Endometrial microvascular endothelial cells (primary cell): ENCODE data around the gene KCNQ1. TPM values are rescaled to one million over a fixed set of nuclear protein-coding genes. Genes with fewer than 3 reads are reported as not detected.

ENCODE experiments used
- in situ Hi-C: cut with HindIII; loops from 2 replicates; pipeline ENCODE4 v1.10.0; 2017; ENCODE audit warnings: low sequenced_read_pairs, low pct_unique_long_range_greater_than_20kb; ENCODE audit errors: inconsistent ontology term
- total RNA-seq: library from RNA; depleted of rRNA; stranded (reverse); fragments of >200 nt; gene quantifications from one replicate; pipeline ENCODE4 v1.2.3, GENCODE V29; 2015; ENCODE audit errors: inconsistent ontology term

KCNQ1 gene
- total RNA-seq, 1 donor from 2014 or later: not detected

- in situ Hi-C loops: no loop called here
These were observed 301.8 kb downstream of the KCNQ1 start for GRCh38 chr11:2746401-2747247.

DNA sequence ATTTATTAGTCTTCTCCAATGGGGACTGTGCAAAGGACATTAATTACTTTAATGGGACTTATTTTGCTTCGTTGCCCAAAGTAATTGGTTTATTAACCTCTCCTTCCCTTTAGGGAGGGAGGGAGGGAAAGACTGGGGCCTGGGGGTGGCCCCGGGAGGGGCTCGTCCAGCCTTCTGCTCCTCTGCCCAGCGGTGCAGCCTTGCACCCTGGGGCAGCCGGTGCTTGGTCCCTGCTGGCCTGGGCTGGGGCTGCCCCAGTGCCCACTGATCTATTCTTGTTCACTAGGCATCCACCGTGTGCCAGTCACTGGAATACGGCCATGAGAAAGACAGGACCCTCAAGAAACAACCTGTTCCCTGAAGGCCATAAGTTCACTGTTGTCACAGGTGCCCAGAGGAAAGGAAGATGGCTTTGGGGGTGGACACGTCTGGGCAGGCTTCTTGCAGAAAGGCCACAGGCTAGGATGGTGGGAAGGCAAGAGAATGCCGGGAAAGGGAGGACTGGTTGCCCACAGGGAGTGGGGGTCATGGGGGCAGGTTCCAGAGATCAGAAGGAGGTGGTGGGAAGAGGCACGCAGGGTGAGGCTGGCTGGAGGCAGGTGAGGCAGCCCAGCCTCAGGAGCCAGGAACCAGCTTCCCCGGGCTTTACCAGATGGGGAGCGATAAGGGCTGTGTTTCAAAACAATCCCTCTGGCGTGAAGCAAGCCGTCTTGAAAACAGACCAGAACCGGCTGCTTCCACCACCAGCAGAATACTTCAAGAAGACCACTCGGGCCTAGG, 302.6 kb downstream of the KCNQ1 start:
- in situ Hi-C loops: no loop called here

DNA sequence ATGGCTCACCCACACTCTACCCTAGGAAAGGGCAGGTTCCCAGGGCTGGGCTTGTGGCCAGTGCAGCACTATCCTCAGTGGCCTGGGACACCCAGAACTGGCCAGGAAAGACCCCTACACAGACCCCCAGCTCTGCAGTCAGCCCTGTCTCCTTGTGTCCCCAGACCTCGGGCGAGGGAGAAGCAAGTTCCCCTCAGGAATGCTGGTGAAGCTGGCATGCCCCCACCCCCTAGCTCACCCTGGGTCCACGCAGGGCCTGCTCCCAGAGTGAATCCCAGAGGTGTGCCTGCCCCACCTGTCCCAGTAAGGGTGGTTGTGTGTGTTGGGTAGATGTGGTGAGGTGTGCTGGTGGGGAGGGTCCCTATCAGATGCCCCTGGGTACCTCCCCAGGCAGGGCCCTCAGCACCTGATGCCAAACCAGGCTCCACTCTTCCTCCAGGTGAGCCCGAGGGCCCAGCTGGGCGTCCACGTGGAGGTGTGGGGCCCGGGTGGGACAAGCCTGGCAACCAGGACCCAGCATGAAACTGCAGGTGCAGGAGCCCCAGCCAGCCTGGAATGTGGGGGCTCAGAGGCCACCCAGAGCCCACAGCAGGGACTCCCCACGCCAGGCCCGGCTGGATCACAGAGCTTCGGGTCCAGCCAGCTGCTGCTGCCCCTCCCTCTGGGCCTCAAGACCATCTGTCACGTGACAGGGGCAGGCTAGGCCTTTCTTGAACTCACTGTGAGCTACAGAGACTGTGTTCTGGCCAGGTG, 303.4 kb downstream of the KCNQ1 start:
- in situ Hi-C loops: no loop called here

DNA sequence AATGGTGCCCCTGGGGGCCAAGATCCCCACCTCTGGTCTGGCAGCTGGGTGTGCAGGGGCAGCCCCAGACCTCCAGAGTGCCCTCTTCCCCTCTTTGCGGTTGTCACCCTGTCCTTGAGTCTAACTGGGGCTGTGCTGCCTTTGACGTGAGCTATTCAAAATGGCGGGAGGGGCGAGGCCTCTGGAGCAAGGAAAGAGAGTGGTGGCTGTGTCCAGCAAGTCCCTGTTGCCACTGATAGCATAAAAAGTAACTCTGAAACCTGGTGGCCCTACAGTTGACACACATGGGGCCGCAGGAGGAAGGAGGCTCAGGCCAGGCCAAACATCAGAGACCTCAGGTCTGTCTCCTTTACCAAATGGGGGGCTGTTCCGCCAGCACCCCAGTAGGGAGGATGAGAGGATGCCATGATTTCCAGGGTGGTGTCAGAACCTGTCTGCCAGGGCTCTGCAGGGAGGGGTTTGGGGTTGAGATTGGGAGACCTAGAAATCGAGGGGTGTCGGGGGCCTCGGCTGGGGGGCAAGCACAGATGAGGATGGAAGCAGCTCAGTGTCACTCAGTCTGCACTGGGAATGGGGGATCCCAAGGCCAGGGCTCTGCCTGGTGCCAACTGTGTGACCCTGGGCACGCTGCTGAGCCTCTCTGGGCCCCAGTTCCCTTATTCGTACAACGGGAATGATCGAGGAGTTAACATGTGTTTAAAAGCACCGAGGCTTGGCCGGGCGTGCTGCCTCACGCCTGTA, 304.2 kb downstream of the KCNQ1 start:
- in situ Hi-C loops: no loop called here

- in situ Hi-C loops: no loop called here
These were observed 305.4 kb downstream of the KCNQ1 start for GRCh38 chr11:2750101-2750681.

- in situ Hi-C loops: no loop called here
These were observed 306.1 kb downstream of the KCNQ1 start for GRCh38 chr11:2750682-2751522.

DNA sequence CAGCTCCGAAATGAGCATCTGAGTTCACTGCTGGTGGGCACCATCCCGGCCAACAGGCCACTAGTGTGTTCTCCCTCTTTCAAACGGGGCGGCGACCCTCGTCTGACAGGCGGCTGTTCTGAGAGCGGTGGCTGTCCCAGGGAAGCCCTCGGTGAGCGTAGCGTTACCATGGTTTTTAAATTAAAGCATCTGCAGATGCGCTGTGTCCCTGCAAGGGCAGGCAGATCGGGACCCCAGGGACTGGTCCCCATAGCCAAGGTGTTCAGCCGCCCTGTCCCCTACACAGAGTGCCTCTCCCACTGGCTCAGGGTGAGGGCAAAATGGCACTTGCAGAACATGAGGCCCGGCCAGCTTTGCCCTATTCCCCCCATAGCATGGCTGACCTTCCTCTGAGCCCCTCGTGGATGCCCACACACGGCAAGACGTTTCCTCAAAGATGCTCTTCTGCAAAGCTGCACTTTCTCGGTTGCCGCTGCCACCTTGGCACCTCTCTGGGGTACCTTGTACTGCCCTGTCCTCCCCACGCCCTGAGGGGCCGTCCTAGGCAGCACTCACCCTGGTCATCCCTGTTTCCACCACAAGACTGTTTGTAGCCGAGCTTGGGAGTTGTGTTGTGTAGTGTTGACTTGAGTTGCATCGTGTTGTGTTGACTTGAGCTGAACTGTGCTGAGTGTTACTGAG, 306.9 kb downstream of the KCNQ1 start:
- in situ Hi-C loops: no loop called here

DNA sequence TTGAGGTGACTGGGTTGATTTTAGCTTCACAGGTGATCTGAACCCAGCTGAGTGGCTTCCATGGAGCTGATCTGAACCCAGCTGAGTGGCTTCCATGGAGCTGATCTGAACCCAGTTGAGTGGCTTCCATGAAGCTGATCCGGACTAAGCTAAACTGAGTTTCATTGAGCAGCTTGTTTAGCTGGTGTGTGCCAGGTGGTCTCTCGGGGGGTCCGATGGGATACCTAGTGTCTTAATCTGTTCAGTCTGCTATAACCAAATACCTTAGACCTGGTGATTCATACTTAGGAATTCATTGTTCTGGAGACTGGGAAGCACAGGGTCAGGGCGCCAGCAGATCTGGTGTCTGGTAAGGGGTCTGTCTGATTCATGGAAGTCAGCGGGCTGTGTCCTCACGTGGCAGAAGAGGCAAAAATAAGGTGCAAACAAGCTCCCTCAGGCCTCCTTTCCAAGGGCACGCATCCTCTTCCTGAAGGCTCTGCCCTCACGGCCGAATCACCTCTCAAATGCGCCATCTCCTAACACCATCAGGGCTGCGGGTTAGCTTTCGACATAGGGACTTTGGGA, 307.5 kb downstream of the KCNQ1 start:
- in situ Hi-C loops: no loop called here

- in situ Hi-C loops: no loop called here
These were observed 308.1 kb downstream of the KCNQ1 start for GRCh38 chr11:2752923-2753322.

- in situ Hi-C loops: no loop called here
These were observed 309.2 kb downstream of the KCNQ1 start for GRCh38 chr11:2754008-2754407.

GRCh38 chr11:2755071-2755470, 310.3 kb downstream of the KCNQ1 start:
- in situ Hi-C loops: no loop called here

DNA sequence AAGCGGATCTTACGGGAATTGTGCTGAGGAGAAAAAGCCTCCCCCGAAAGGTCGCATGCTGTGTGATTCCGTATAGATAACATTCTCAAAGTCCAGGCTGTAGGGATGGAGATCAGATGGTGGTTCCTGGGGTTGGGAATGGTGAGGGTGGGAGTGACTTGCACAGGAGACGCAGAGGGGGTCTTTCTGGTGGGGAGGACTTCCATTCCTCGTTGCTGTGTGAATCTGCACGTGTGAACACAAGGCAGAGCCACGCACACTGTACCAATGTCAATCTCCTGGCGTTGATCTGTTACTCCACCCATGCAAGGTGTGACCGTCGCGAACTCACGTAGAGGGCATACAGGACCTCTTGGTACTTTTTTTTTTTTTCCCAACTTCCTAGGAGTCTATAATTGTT, 313.9 kb downstream of the KCNQ1 start:
- in situ Hi-C loops: no loop called here

- in situ Hi-C loops: no loop called here
These were observed 314.7 kb downstream of the KCNQ1 start for GRCh38 chr11:2759228-2760195.

- in situ Hi-C loops: no loop called here
These were observed 315.5 kb downstream of the KCNQ1 start for GRCh38 chr11:2760196-2760871.
